ENCODE measurements around the gene SNX15.

The SNX15 gene

DNA sequence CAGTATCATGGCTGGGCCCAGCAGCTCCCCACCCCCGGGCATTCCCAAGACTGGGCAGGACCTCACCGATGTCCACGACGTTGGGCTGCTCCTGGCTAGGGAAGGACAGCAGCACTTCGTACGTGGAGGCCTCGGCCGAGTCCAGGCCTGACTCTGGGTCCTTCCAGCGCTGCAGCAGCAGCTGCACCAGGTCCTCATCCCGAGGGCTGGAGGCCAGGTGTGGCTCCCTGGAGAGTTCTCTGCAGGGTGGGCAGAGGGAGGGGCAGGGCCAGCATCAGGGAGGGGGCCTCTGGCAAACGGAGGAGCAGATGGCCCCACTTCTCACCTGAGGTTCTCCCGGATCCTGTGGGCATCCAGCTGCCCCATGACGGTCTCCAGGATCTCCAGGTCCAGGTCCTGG is 30.8 kb downstream of the SNX15 start:
- no peak for DNase-seq (ENCODE audit: low read depth, low spot score)
- peaks cover 2% of the 10 kb centered on the region for H3K4me1 ChIP-seq (ENCODE audit: insufficient read depth, insufficient read length)
- TF ChIP-seq YY1 (IDR thresholded peaks at IDR 0.05; ENCODE audit: insufficient read depth, insufficient read length) = no peak
- TF ChIP-seq ZNF274 (IDR thresholded peaks at IDR 0.05; ENCODE audit: low read depth, low read length) = no peak
- no peak for TF ChIP-seq SUZ12 (IDR thresholded peaks at IDR 0.05; ENCODE audit: extremely low read depth, insufficient read depth, insufficient read length)
- H3K9me3 ChIP-seq (ENCODE audit: insufficient read depth, low read length) = no peaks in the 10 kb centered on the region
- H3K9ac ChIP-seq (ENCODE audit: insufficient read length, low read depth) = no peak overlapping the region
- no peaks in the 10 kb centered on the region for H3K36me3 ChIP-seq (ENCODE audit: insufficient read depth, insufficient read length, low read length)
- H3K4me3 ChIP-seq (ENCODE audit: insufficient read length, low read depth) = no peak overlapping the region
- H3K27me3 ChIP-seq (ENCODE audit: insufficient read depth, insufficient read length) = no peaks in the 10 kb centered on the region

GRCh38 chr11:65058419-65059054 is 31.3 kb downstream of the SNX15 start, which contains the start of gene NAALADL1:
NAALADL1 (minus strand) TSS chr11:65058553; CDS start chr11:65058521, 32 bp downstream.
- no peaks in the 10 kb centered on the region for H3K36me3 ChIP-seq (ENCODE audit: insufficient read depth, insufficient read length, low read length)
- H3K9me3 ChIP-seq (ENCODE audit: insufficient read depth, low read length) = no peaks in the 10 kb centered on the region
- no peak for TF ChIP-seq YY1 (IDR thresholded peaks at IDR 0.05; ENCODE audit: insufficient read depth, insufficient read length)
- no peak for TF ChIP-seq ZNF274 (IDR thresholded peaks at IDR 0.05; ENCODE audit: low read depth, low read length)
- TF ChIP-seq SUZ12 (IDR thresholded peaks at IDR 0.05; ENCODE audit: extremely low read depth, insufficient read depth, insufficient read length) = no peak
- DNase-seq (ENCODE audit: low read depth, low spot score) = no peak
- H3K9ac ChIP-seq (ENCODE audit: insufficient read length, low read depth) = no peak within 1 kb of the TSS
- H3K4me1 ChIP-seq (ENCODE audit: insufficient read depth, insufficient read length) = peaks cover 2% of the 10 kb centered on the region
- no peak within 1 kb of the TSS for H3K4me3 ChIP-seq (ENCODE audit: insufficient read length, low read depth)
- H3K27me3 ChIP-seq (ENCODE audit: insufficient read depth, insufficient read length) = no peaks in the 10 kb centered on the region

DNA sequence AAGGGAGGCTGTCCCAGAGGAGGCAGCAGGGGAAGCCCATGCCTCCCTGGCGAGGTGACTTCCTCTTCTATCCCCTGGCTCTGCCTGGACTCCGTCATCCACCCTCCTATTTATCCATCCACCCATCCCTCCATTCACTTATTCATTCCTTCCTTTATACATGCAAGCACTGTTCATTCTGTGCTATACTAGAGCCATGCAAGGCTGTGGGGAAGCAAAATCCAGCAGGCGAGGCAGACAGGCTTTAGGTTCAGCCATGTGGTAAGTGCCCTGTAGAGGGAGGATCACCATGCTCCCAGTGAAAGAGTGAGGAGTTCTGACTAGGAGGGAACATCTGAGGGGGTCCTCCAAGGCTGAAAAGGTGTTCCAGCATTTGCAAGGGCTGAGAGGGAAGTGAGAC is 32.3 kb downstream of the SNX15 start:
- H3K9ac ChIP-seq (ENCODE audit: insufficient read length, low read depth) = no peak overlapping the region
- no peaks in the 10 kb centered on the region for H3K27me3 ChIP-seq (ENCODE audit: insufficient read depth, insufficient read length)
- peaks cover 3% of the 10 kb centered on the region for H3K4me1 ChIP-seq (ENCODE audit: insufficient read depth, insufficient read length)
- no peaks in the 10 kb centered on the region for H3K9me3 ChIP-seq (ENCODE audit: insufficient read depth, low read length)
- TF ChIP-seq SUZ12 (IDR thresholded peaks at IDR 0.05; ENCODE audit: extremely low read depth, insufficient read depth, insufficient read length) = no peak
- H3K36me3 ChIP-seq (ENCODE audit: insufficient read depth, insufficient read length, low read length) = no peaks in the 10 kb centered on the region
- DNase-seq (ENCODE audit: low read depth, low spot score) = no peak
- no peak overlapping the region for H3K4me3 ChIP-seq (ENCODE audit: insufficient read length, low read depth)

DNA sequence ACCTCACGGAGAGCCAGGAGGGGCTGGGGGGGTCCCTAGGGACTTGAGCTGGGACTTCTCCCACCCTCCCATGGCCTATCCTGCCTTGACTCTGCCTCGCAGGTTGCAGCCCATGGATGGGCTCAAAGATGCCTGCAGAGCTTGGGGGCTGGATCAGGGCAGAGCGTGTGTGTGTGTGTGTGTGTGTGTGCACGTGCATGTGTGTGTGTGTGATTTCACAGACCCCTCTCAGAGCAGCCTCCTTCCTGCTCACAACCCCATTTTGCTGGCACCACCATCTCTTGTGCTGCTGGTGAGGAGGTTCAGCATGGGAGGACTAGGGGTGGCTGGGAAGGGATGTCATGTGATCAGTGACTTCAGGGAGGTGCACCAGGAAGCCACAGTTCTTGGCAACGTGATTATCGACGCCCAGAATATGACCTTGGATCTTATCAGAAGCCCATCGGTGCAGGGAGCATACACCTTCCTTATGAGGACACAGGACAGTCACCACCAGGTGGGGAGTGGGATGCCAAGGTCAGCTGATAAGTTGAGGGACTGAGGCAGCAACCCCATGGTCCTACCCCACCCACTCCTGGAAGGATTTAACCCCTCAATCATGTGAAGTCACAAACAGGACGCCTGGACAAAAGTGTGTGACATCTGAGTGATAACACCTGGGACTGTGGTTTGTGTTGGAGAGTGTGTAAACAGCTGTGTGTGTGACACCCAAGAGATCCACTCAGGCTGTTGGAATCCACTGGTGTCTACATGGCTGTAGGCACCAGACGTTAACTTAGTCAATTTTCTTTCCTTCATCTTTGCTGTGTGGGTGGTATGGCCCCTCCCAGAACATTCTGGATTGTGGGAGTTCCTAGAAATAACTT is 33.0 kb downstream of the SNX15 start:
- H3K4me3 ChIP-seq (ENCODE audit: insufficient read length, low read depth) = no peak overlapping the region
- H3K9ac ChIP-seq (ENCODE audit: insufficient read length, low read depth) = no peak overlapping the region
- no peaks in the 10 kb centered on the region for H3K9me3 ChIP-seq (ENCODE audit: insufficient read depth, low read length)
- no peak for TF ChIP-seq YY1 (IDR thresholded peaks at IDR 0.05; ENCODE audit: insufficient read depth, insufficient read length)
- TF ChIP-seq SUZ12 (IDR thresholded peaks at IDR 0.05; ENCODE audit: extremely low read depth, insufficient read depth, insufficient read length) = no peak
- no peak for TF ChIP-seq ZNF274 (IDR thresholded peaks at IDR 0.05; ENCODE audit: low read depth, low read length)
- H3K36me3 ChIP-seq (ENCODE audit: insufficient read depth, insufficient read length, low read length) = no peaks in the 10 kb centered on the region
- H3K27me3 ChIP-seq (ENCODE audit: insufficient read depth, insufficient read length) = no peaks in the 10 kb centered on the region
- H3K4me1 ChIP-seq (ENCODE audit: insufficient read depth, insufficient read length) = peaks cover 3% of the 10 kb centered on the region
- DNase-seq (ENCODE audit: low read depth, low spot score) = no peak

- no peaks in the 10 kb centered on the region for H3K9me3 ChIP-seq (ENCODE audit: insufficient read depth, low read length)
- no peak overlapping the region for H3K9ac ChIP-seq (ENCODE audit: insufficient read length, low read depth)
- H3K4me1 ChIP-seq (ENCODE audit: insufficient read depth, insufficient read length) = peaks cover 4% of the 10 kb centered on the region
- H3K27me3 ChIP-seq (ENCODE audit: insufficient read depth, insufficient read length) = no peaks in the 10 kb centered on the region
- no peak for DNase-seq (ENCODE audit: low read depth, low spot score)
- H3K36me3 ChIP-seq (ENCODE audit: insufficient read depth, insufficient read length, low read length) = no peaks in the 10 kb centered on the region
- TF ChIP-seq YY1 (IDR thresholded peaks at IDR 0.05; ENCODE audit: insufficient read depth, insufficient read length) (no peak), ZNF274 (IDR thresholded peaks at IDR 0.05; ENCODE audit: low read depth, low read length) (no peak), SUZ12 (IDR thresholded peaks at IDR 0.05; ENCODE audit: extremely low read depth, insufficient read depth, insufficient read length) (no peak)
- no peak overlapping the region for H3K4me3 ChIP-seq (ENCODE audit: insufficient read length, low read depth)
Observed at GRCh38 chr11:65060913-65061408, 33.7 kb downstream of the SNX15 start.

DNA sequence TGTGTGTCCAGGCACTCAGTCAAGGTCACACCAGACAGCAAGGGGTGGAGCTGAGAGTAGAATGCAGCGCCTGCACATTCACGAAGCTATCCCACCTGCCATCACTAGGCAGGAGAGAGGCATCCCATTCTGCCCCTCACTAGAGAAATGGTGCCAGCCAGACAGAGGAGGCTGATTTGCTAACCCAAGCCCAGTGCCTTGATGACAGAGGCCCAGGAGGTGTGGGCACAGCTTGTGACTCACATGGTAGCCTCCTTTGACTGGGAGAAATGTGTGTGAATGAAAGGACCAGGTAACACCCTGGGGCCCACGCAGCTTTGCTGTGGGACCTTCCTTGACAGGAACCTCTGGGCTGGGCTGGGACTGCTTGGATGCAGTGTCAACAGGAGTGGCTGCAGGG is 36.3 kb downstream of the SNX15 start:
- DNase-seq (ENCODE audit: low read depth, low spot score) = no peak
- peaks cover 17% of the 10 kb centered on the region for H3K4me1 ChIP-seq (ENCODE audit: insufficient read depth, insufficient read length)
- no peaks in the 10 kb centered on the region for H3K36me3 ChIP-seq (ENCODE audit: insufficient read depth, insufficient read length, low read length)
- no peak overlapping the region for H3K9ac ChIP-seq (ENCODE audit: insufficient read length, low read depth)
- H3K9me3 ChIP-seq (ENCODE audit: insufficient read depth, low read length) = no peaks in the 10 kb centered on the region
- TF ChIP-seq ZNF274 (IDR thresholded peaks at IDR 0.05; ENCODE audit: low read depth, low read length) (no peak), YY1 (IDR thresholded peaks at IDR 0.05; ENCODE audit: insufficient read depth, insufficient read length) (no peak), SUZ12 (IDR thresholded peaks at IDR 0.05; ENCODE audit: extremely low read depth, insufficient read depth, insufficient read length) (no peak)
- H3K4me3 ChIP-seq (ENCODE audit: insufficient read length, low read depth) = no peak overlapping the region
- H3K27me3 ChIP-seq (ENCODE audit: insufficient read depth, insufficient read length) = no peaks in the 10 kb centered on the region

DNA sequence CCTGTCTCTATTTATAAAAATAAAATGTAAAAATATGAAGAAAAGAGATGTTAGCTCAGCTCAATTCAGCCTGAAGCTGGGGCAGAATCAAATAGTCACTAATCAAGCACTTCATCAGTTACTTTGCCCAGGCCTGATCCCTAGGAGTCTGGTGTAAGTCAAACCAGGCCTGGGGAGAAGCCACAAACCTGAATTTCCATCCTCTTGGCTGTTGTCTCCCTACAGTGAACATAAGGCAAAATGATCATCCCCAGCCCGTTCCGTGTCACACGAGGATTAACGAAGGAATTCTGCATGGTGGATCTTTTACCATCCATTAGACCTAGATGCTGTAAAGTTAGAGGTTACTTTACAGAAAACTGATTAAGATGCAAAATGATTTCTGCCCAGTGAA is 37.6 kb downstream of the SNX15 start:
- Histone ChIP-seq H3K9ac (ENCODE audit: insufficient read length, low read depth) (no peak overlapping the region), H3K36me3 (ENCODE audit: insufficient read depth, insufficient read length, low read length) (no peaks in the 10 kb centered on the region), H3K4me1 (ENCODE audit: insufficient read depth, insufficient read length) (peaks cover 17% of the 10 kb centered on the region), H3K9me3 (ENCODE audit: insufficient read depth, low read length) (no peaks in the 10 kb centered on the region), H3K27me3 (ENCODE audit: insufficient read depth, insufficient read length) (no peaks in the 10 kb centered on the region), H3K4me3 (ENCODE audit: insufficient read length, low read depth) (no peak overlapping the region)
- DNase-seq (ENCODE audit: low read depth, low spot score) = no peak
- no peak for TF ChIP-seq ZNF274 (IDR thresholded peaks at IDR 0.05; ENCODE audit: low read depth, low read length)
- TF ChIP-seq YY1 (IDR thresholded peaks at IDR 0.05; ENCODE audit: insufficient read depth, insufficient read length) = no peak
